A673 (cell line): ENCODE results near the gene PLA2G5. TPM values are rescaled to one million over a fixed set of nuclear protein-coding genes. Genes with fewer than 3 reads are reported as not detected.

ENCODE experiments used
- BruUV-seq: library from RNA; stranded (reverse); fragments of 400-500 nt; replicated peaks from 2 replicates; lab custom pipeline; 2021; lab: Mats Ljungman, UMichigan
- CTCF ChIA-PET: fragments of 300-600 bp; sonication (Branson Sonifier 250); formaldehyde crosslinking; loops from one replicate; lab custom pipeline; 2022; ENCODE audit warnings: antibody characterized with exemption; lab: Charles Lee
- POLR2A ChIA-PET: fragments of 300-600 bp; sonication (Branson Sonifier 250); formaldehyde crosslinking; loops from one replicate; lab custom pipeline; 2022; ENCODE audit warnings: antibody characterized with exemption; ENCODE audit not compliant: low non-redundant PET; lab: Charles Lee
- DNase-seq: peaks from one replicate; pipeline ENCODE4 v3.0.0-alpha.2; 2015; ENCODE audit warnings: low spot score
- H3K27ac ChIP-seq: fragments of 200-600 bp; sonication (generic); 2 replicates; pipeline ENCODE4 v1.5.1; 2016; ENCODE audit warnings: mixed run types, low read depth, mild to moderate bottlenecking, mixed read lengths, antibody characterized with exemption, low read length; ENCODE audit not compliant: poor library complexity, severe bottlenecking
- H3K27me3 ChIP-seq: fragments of 200-600 bp; sonication (generic); replicated peaks from 2 replicates; pipeline ENCODE4 v1.6.1; 2017; ENCODE audit warnings: mixed run types, low read depth, mild to moderate bottlenecking, mixed read lengths, antibody characterized with exemption, low read length; ENCODE audit not compliant: insufficient read depth, poor library complexity
- H3K36me3 ChIP-seq: fragments of 200-600 bp; sonication (generic); 2 replicates; pipeline ENCODE4 v1.6.1; 2016; ENCODE audit warnings: mixed run types, mild to moderate bottlenecking, mixed read lengths, antibody characterized with exemption, low read length; ENCODE audit not compliant: insufficient read depth, poor library complexity, severe bottlenecking
- H3K4me1 ChIP-seq: fragments of 200-600 bp; sonication (generic); 2 replicates; pipeline ENCODE4 v1.6.1; 2017; ENCODE audit warnings: mixed run types, mild to moderate bottlenecking, mixed read lengths, antibody characterized with exemption, low read length; ENCODE audit not compliant: insufficient read depth, poor library complexity, severe bottlenecking
- H3K4me3 ChIP-seq: fragments of 200-600 bp; sonication (generic); 2 replicates; pipeline ENCODE4 v1.5.1; 2016; ENCODE audit warnings: low read depth, mixed run types, mild to moderate bottlenecking, mixed read lengths, low read length; ENCODE audit not compliant: poor library complexity, severe bottlenecking
- H3K9me3 ChIP-seq: fragments of 200-600 bp; sonication (generic); 2 replicates; pipeline ENCODE4 v1.6.1; 2016; ENCODE audit warnings: mixed run types, low read depth, mild to moderate bottlenecking, mixed read lengths, antibody characterized with exemption, low read length; ENCODE audit not compliant: poor library complexity, severe bottlenecking
- CTCF ChIP-seq: fragments of 300-800, 200-600 bp; sonication (generic); conservative IDR thresholded peaks from 2 replicates; pipeline ENCODE4 v1.5.1; 2017; ENCODE audit warnings: low read depth, mild to moderate bottlenecking, antibody characterized with exemption, low read length, moderate library complexity, mixed read lengths
- EZH2 ChIP-seq: fragments of 200-600 bp; sonication (generic); IDR thresholded peaks from 2 replicates; pipeline ENCODE4 v1.6.1; 2017; ENCODE audit warnings: borderline replicate concordance, low read depth, mild to moderate bottlenecking, mixed read lengths, antibody characterized with exemption, low read length; ENCODE audit not compliant: poor library complexity, severe bottlenecking
- intact Hi-C: fragments of 100-400 bp; cut with micrococcal nuclease; formaldehyde crosslinking; loops from one replicate; pipeline ENCODE4 v1.10.0; 2022; ENCODE audit not compliant: unreplicated experiment
- total RNA-seq: library from RNA; stranded (reverse); gene quantifications from 2 replicates; pipeline ENCODE4 v1.2.3, GENCODE V29; 2021

The PLA2G5 gene
- total RNA-seq, 1 experiment from 2014 or later, result not detected

GRCh38 chr1:20075345-20075744 is 5.4 kb downstream of the PLA2G5 start:
- ChIA-PET POLR2A (no interaction called here), CTCF (no interaction called here)
- no peak for DNase-seq
- Histone ChIP-seq H3K36me3 (no peaks in the 10 kb centered on the region), H3K27ac (no peak overlapping the region), H3K9me3 (no peaks in the 10 kb centered on the region), H3K27me3 (no peaks in the 10 kb centered on the region), H3K4me1 (no peaks in the 10 kb centered on the region), H3K4me3 (no peak overlapping the region)
- no peak for TF ChIP-seq EZH2
- TF ChIP-seq CTCF, result no peak
- BruUV-seq, result no TSS peak
- intact Hi-C loops, result no loop called here

DNA sequence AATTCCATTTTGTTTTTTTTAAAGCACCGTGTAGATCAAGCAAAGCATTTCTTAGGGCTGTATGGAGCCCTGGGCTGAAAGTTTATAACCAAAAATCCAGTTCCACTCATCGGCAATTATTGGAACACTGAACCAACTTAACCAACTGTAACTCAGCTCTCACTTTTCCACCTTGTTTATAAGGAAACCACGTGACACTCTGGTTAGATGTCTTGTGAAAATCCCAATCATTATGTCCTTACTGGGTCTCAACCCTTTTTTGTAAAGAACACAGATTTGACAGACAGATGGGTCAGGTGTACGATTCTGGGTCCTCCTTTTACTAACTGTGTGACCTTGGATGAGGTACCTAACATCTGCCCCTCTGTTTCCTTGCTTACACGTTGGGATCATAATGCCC is 6.2 kb downstream of the PLA2G5 start:
- no peaks in the 10 kb centered on the region for H3K27me3 ChIP-seq
- no peak overlapping the region for H3K4me3 ChIP-seq
- no peaks in the 10 kb centered on the region for H3K36me3 ChIP-seq
- TF ChIP-seq CTCF (no peak), EZH2 (no peak)
- H3K9me3 ChIP-seq, result no peaks in the 10 kb centered on the region
- no peak for DNase-seq
- H3K27ac ChIP-seq, result no peak overlapping the region
- BruUV-seq, result no TSS peak
- no peaks in the 10 kb centered on the region for H3K4me1 ChIP-seq
- POLR2A ChIA-PET, result no interaction called here
- CTCF ChIA-PET, result no interaction called here
- intact Hi-C loops, result no loop called here

DNA sequence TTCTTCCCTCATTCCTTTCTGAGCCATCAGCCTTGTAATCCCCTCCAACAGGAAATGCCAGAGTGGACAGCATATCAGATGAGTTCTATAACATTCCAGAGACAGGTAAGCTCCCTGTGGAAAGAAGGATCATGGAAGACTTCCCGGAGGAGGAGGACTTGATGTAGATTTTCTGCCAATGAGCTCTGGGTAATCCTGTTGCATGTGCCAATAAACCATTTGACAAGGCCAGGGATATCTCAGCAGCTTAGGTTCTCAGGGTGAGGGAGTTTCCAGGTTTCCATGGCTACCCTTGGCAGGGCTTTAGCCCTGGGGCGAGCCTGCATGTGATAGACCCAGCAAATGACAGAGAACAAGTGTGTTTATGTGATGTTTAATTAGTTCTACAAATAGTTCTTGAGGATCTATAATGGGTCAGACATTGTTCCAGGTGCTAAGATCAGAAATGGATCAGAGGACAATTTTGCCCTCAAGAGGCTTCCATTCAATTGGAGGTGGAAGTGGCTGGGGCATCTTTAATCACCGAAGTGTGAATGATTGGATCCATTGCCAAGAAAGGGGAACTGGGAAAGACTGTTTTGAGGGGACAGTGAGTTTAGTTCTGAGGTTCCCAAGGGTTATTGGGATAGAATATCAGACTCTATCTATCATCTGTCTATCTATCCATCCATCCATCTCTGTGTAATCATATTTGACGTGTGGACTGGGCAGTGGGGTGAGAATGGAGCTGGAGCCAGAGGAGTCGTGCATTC is 6.9 kb downstream of the PLA2G5 start:
- Histone ChIP-seq H3K4me1 (no peaks in the 10 kb centered on the region), H3K27me3 (no peaks in the 10 kb centered on the region), H3K9me3 (no peaks in the 10 kb centered on the region), H3K36me3 (no peaks in the 10 kb centered on the region), H3K27ac (no peak overlapping the region), H3K4me3 (no peak overlapping the region)
- DNase-seq, result no peak
- intact Hi-C loops, result no loop called here
- CTCF ChIA-PET, result no interaction called here
- no TSS peak for BruUV-seq
- POLR2A ChIA-PET, result interaction anchor here (0.6 kb wide), 1 partner anchor 102 kb away, joined by 3 read pairs; no protein-coding TSS in a partner anchor
- no peak for TF ChIP-seq CTCF
